ENCODE results near the gene SUPV3L1. TPM values are rescaled to one million over a fixed set of nuclear protein-coding genes. Genes with fewer than 3 reads are reported as not detected.

The SUPV3L1 gene
- polyA plus RNA-seq, 4 donors = 30.4 to 46.5 (median 36.1) TPM

GRCh38 chr10:69237528-69238159 lies 57.6 kb downstream of the SUPV3L1 start:
- Histone ChIP-seq H3K36me3 (ENCODE audit: control insufficient read depth in 3 of 3, insufficient read depth in 2 of 3, low read depth in 1 of 3, low read length in 3 of 3) (peaks cover 3 to 78% (median 27%) of the 10 kb centered on the region in 3 donors), H3K27me3 (ENCODE audit: control insufficient read depth in 3 of 3, insufficient read depth in 3 of 3, low read length in 3 of 3) (no peaks in the 10 kb centered on the region), H3K4me1 (ENCODE audit: control insufficient read depth in 3 of 3, insufficient read depth in 2 of 3, low read depth in 1 of 3, low read length in 2 of 3) (peaks cover 0 to 5% (median 0%) of the 10 kb centered on the region in 3 donors), H3K27ac (ENCODE audit: low read depth in 1 of 3, low read length in 2 of 3) (no peak overlapping the region), H3K4me3 (ENCODE audit: low read depth in 1 of 3, low read length in 3 of 3) (no peak overlapping the region), H3K9me3 (ENCODE audit: control insufficient read depth in 2 of 2, insufficient read depth in 1 of 2, low read depth in 1 of 2, low read length in 1 of 2) (no peaks in the 10 kb centered on the region)
- FAIRE-seq (no peak), DNase-seq (peak; percentile 79 to 88)
- 28 to 34% (median 30%) methylated on average over 17 of the region's 17 CpGs for WGBS, 3 donors

- no peaks in the 10 kb centered on the region for H3K27me3 ChIP-seq (ENCODE audit: control insufficient read depth in 3 of 3, insufficient read depth in 3 of 3, low read length in 3 of 3)
- FAIRE-seq = no peak
- no peaks in the 10 kb centered on the region for H3K4me1 ChIP-seq (ENCODE audit: control insufficient read depth in 3 of 3, insufficient read depth in 2 of 3, low read depth in 1 of 3, low read length in 2 of 3)
- DNase-seq = no peak
- no peak overlapping the region for H3K27ac ChIP-seq (ENCODE audit: low read depth in 1 of 3, low read length in 2 of 3)
- WGBS, 3 donors = 82 to 92% (median 91%) methylated on average over 5 of the region's 5 CpGs
- peaks cover 2 to 78% (median 30%) of the 10 kb centered on the region in 3 donors for H3K36me3 ChIP-seq (ENCODE audit: control insufficient read depth in 3 of 3, insufficient read depth in 2 of 3, low read depth in 1 of 3, low read length in 3 of 3)
- H3K4me3 ChIP-seq (ENCODE audit: low read depth in 1 of 3, low read length in 3 of 3) = no peak overlapping the region
- no peaks in the 10 kb centered on the region for H3K9me3 ChIP-seq (ENCODE audit: control insufficient read depth in 2 of 2, insufficient read depth in 1 of 2, low read depth in 1 of 2, low read length in 1 of 2)
These were observed 59.1 kb downstream of the SUPV3L1 start for GRCh38 chr10:69239136-69239535.

- no peak overlapping the region for H3K27ac ChIP-seq (ENCODE audit: low read depth in 1 of 3, low read length in 2 of 3)
- H3K9me3 ChIP-seq (ENCODE audit: control insufficient read depth in 2 of 2, insufficient read depth in 1 of 2, low read depth in 1 of 2, low read length in 1 of 2) = no peaks in the 10 kb centered on the region
- no peaks in the 10 kb centered on the region for H3K27me3 ChIP-seq (ENCODE audit: control insufficient read depth in 3 of 3, insufficient read depth in 3 of 3, low read length in 3 of 3)
- 77 to 92% (median 84%) methylated on average over 6 of the region's 6 CpGs for WGBS, 3 donors
- no peak overlapping the region for H3K4me3 ChIP-seq (ENCODE audit: low read depth in 1 of 3, low read length in 3 of 3)
- DNase-seq (no peak), FAIRE-seq (no peak)
- H3K36me3 ChIP-seq (ENCODE audit: control insufficient read depth in 3 of 3, insufficient read depth in 2 of 3, low read depth in 1 of 3, low read length in 3 of 3) = peaks cover 2 to 78% (median 31%) of the 10 kb centered on the region in 3 donors
- H3K4me1 ChIP-seq (ENCODE audit: control insufficient read depth in 3 of 3, insufficient read depth in 2 of 3, low read depth in 1 of 3, low read length in 2 of 3) = no peaks in the 10 kb centered on the region
These were observed 59.9 kb downstream of the SUPV3L1 start for GRCh38 chr10:69239816-69240434.

- FAIRE-seq (no peak), DNase-seq (no peak)
- no peaks in the 10 kb centered on the region for H3K9me3 ChIP-seq (ENCODE audit: control insufficient read depth in 2 of 2, insufficient read depth in 1 of 2, low read depth in 1 of 2, low read length in 1 of 2)
- H3K4me1 ChIP-seq (ENCODE audit: control insufficient read depth in 3 of 3, insufficient read depth in 2 of 3, low read depth in 1 of 3, low read length in 2 of 3) = no peaks in the 10 kb centered on the region
- H3K27ac ChIP-seq (ENCODE audit: low read depth in 1 of 3, low read length in 2 of 3) = no peak overlapping the region
- no peaks in the 10 kb centered on the region for H3K27me3 ChIP-seq (ENCODE audit: control insufficient read depth in 3 of 3, insufficient read depth in 3 of 3, low read length in 3 of 3)
- WGBS, 3 donors = 92 to 94% (median 93%) methylated on average over 11 of the region's 11 CpGs
- H3K4me3 ChIP-seq (ENCODE audit: low read depth in 1 of 3, low read length in 3 of 3) = no peak overlapping the region
- peaks cover 2 to 78% (median 31%) of the 10 kb centered on the region in 3 donors for H3K36me3 ChIP-seq (ENCODE audit: control insufficient read depth in 3 of 3, insufficient read depth in 2 of 3, low read depth in 1 of 3, low read length in 3 of 3)
These were observed 60.4 kb downstream of the SUPV3L1 start for GRCh38 chr10:69240455-69240854.

- Histone ChIP-seq H3K36me3 (ENCODE audit: control insufficient read depth in 3 of 3, insufficient read depth in 2 of 3, low read depth in 1 of 3, low read length in 3 of 3) (peaks cover 2 to 80% (median 34%) of the 10 kb centered on the region in 3 donors), H3K9me3 (ENCODE audit: control insufficient read depth in 2 of 2, insufficient read depth in 1 of 2, low read depth in 1 of 2, low read length in 1 of 2) (no peaks in the 10 kb centered on the region), H3K4me3 (ENCODE audit: low read depth in 1 of 3, low read length in 3 of 3) (no peak overlapping the region), H3K27ac (ENCODE audit: low read depth in 1 of 3, low read length in 2 of 3) (no peak overlapping the region), H3K27me3 (ENCODE audit: control insufficient read depth in 3 of 3, insufficient read depth in 3 of 3, low read length in 3 of 3) (no peaks in the 10 kb centered on the region), H3K4me1 (ENCODE audit: control insufficient read depth in 3 of 3, insufficient read depth in 2 of 3, low read depth in 1 of 3, low read length in 2 of 3) (no peaks in the 10 kb centered on the region)
- no peak for FAIRE-seq
- DNase-seq = no peak
- WGBS, 3 donors = 85 to 91% (median 87%) methylated on average over 7 of the region's 7 CpGs
These were observed 61.5 kb downstream of the SUPV3L1 start for GRCh38 chr10:69241575-69241974.

- peaks cover 2 to 83% (median 35%) of the 10 kb centered on the region in 3 donors for H3K36me3 ChIP-seq (ENCODE audit: control insufficient read depth in 3 of 3, insufficient read depth in 2 of 3, low read depth in 1 of 3, low read length in 3 of 3)
- 89 to 92% (median 89%) methylated on average over 11 of the region's 11 CpGs for WGBS, 3 donors
- FAIRE-seq (no peak), DNase-seq (no peak)
- no peaks in the 10 kb centered on the region for H3K27me3 ChIP-seq (ENCODE audit: control insufficient read depth in 3 of 3, insufficient read depth in 3 of 3, low read length in 3 of 3)
- no peak overlapping the region for H3K4me3 ChIP-seq (ENCODE audit: low read depth in 1 of 3, low read length in 3 of 3)
- no peak overlapping the region for H3K27ac ChIP-seq (ENCODE audit: low read depth in 1 of 3, low read length in 2 of 3)
- H3K4me1 ChIP-seq (ENCODE audit: control insufficient read depth in 3 of 3, insufficient read depth in 2 of 3, low read depth in 1 of 3, low read length in 2 of 3) = no peaks in the 10 kb centered on the region
- H3K9me3 ChIP-seq (ENCODE audit: control insufficient read depth in 2 of 2, insufficient read depth in 1 of 2, low read depth in 1 of 2, low read length in 1 of 2) = no peaks in the 10 kb centered on the region
These were observed 62.2 kb downstream of the SUPV3L1 start for GRCh38 chr10:69242040-69242851.

- FAIRE-seq = no peak
- H3K4me1 ChIP-seq (ENCODE audit: control insufficient read depth in 3 of 3, insufficient read depth in 2 of 3, low read depth in 1 of 3, low read length in 2 of 3) = no peaks in the 10 kb centered on the region
- H3K9me3 ChIP-seq (ENCODE audit: control insufficient read depth in 2 of 2, insufficient read depth in 1 of 2, low read depth in 1 of 2, low read length in 1 of 2) = no peaks in the 10 kb centered on the region
- 77 to 94% (median 87%) methylated on average over 5 of the region's 5 CpGs for WGBS, 3 donors
- H3K4me3 ChIP-seq (ENCODE audit: low read depth in 1 of 3, low read length in 3 of 3) = no peak overlapping the region
- H3K27me3 ChIP-seq (ENCODE audit: control insufficient read depth in 3 of 3, insufficient read depth in 3 of 3, low read length in 3 of 3) = no peaks in the 10 kb centered on the region
- no peak for DNase-seq
- no peak overlapping the region for H3K27ac ChIP-seq (ENCODE audit: low read depth in 1 of 3, low read length in 2 of 3)
- H3K36me3 ChIP-seq (ENCODE audit: control insufficient read depth in 3 of 3, insufficient read depth in 2 of 3, low read depth in 1 of 3, low read length in 3 of 3) = peaks cover 2 to 85% (median 36%) of the 10 kb centered on the region in 3 donors
These were observed 62.8 kb downstream of the SUPV3L1 start for GRCh38 chr10:69242852-69243212.

- FAIRE-seq (no peak), DNase-seq (no peak)
- no peaks in the 10 kb centered on the region for H3K9me3 ChIP-seq (ENCODE audit: control insufficient read depth in 2 of 2, insufficient read depth in 1 of 2, low read depth in 1 of 2, low read length in 1 of 2)
- H3K4me3 ChIP-seq (ENCODE audit: low read depth in 1 of 3, low read length in 3 of 3) = no peak overlapping the region
- H3K4me1 ChIP-seq (ENCODE audit: control insufficient read depth in 3 of 3, insufficient read depth in 2 of 3, low read depth in 1 of 3, low read length in 2 of 3) = no peaks in the 10 kb centered on the region
- 93 to 96% (median 95%) methylated on average over 10 of the region's 10 CpGs for WGBS, 3 donors
- H3K36me3 ChIP-seq (ENCODE audit: control insufficient read depth in 3 of 3, insufficient read depth in 2 of 3, low read depth in 1 of 3, low read length in 3 of 3) = peaks cover 2 to 89% (median 38%) of the 10 kb centered on the region in 3 donors
- no peak overlapping the region for H3K27ac ChIP-seq (ENCODE audit: low read depth in 1 of 3, low read length in 2 of 3)
- H3K27me3 ChIP-seq (ENCODE audit: control insufficient read depth in 3 of 3, insufficient read depth in 3 of 3, low read length in 3 of 3) = no peaks in the 10 kb centered on the region
These were observed 63.8 kb downstream of the SUPV3L1 start for GRCh38 chr10:69243817-69244216.

All from small intestine (tissue), 7 donors.